Neuron (in vitro differentiated cells): ENCODE results near the gene TBX10.
"Not testable (repeated sequence)": the region's sequence is repeated elsewhere in the genome, so short reads cannot be mapped to it uniquely, and the experiment has no call there.

Source experiments
- H2AFZ ChIP-seq: one replicate; pipeline ENCODE4 v1.6.1; 2013; ENCODE audit warnings: low read depth, mild to moderate bottlenecking, inconsistent platforms, low read length, moderate library complexity
- H3K27me3 ChIP-seq: one replicate; pipeline ENCODE4 v1.6.1; 2013; ENCODE audit warnings: low read length; ENCODE audit not compliant: insufficient read depth
- H3K36me3 ChIP-seq: one replicate; pipeline ENCODE4 v1.6.1; 2013; ENCODE audit warnings: low read length; ENCODE audit not compliant: insufficient read depth
- H3K4me1 ChIP-seq: one replicate; pipeline ENCODE4 v1.6.1; 2013; ENCODE audit warnings: low read length; ENCODE audit not compliant: insufficient read depth
- H3K4me3 ChIP-seq: 2 replicates; pipeline ENCODE4 v1.5.1; 2013; ENCODE audit warnings: mild to moderate bottlenecking, low read length, moderate library complexity
- H3K9me3 ChIP-seq: one replicate; pipeline ENCODE4 v1.6.1; 2013; ENCODE audit warnings: low read length

TBX10 gene

DNA sequence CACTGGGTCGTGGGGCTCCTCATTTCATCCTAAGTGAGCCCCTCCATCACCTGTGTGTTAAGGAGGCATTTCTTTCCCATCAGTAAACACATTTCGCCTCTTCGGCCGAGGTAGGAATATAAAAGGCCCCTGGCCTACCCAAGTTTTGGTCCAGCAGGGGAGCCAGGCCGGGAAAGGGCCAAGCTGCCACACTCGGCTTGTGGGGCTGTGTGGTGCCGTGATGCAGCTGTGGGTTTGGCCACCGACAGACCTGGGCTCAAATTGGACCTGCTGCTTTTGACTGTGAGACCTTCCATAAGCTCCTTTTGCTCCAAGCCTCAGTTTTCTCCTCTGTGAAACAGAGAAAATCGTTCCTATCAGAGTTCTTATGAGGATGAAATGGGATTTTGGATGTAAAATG is 32.1 kb downstream of the TBX10 start:
- H2AFZ ChIP-seq = peak overlapping the region; percentile 48
- H3K9me3 ChIP-seq = no peaks in the 10 kb centered on the region
- H3K4me3 ChIP-seq = peak overlapping the region; percentile 79
- peaks cover 25% of the 10 kb centered on the region for H3K4me1 ChIP-seq
- H3K36me3 ChIP-seq = peaks cover 29% of the 10 kb centered on the region
- no peaks in the 10 kb centered on the region for H3K27me3 ChIP-seq

DNA sequence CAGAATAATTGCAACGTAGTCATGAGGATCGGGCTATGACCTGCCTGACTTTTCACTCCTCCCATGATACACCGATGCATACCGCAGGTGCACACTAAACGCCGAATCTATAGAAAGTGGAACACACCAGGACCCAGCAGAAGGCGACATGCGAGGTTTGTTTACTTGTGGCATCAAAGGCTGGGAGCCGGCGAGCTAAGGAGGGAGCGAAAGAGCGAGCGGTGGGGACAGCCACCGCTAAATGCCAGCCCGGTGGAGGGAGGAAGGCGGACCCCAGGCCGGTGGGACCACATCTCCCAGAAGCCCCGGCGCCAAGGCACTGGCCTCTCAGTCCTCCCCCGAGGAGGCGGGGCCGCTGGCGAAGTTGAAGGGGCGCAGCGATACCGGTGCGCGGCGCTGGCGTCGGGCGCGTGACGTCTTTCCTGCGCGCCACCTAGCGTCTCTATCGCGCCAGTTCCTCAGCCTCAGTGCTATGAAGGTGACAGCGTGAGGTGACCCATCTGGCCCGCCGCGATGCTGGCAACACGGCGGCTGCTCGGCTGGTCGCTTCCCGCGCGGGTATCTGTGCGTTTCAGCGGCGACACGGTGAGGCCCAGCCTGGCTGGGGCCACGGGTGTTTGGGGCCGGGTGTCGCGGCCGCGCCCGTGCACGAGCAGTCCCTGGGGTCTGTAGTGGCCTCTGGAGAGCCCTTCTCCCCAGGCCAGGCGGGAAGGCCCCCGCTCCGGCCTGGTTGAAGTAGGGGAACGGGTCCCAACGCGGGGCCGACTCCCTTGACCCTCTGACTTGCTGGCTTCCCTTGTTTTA is 32.9 kb downstream of the TBX10 start, which contains the start of gene NDUFV1:
NDUFV1 (plus strand) TSS at position 445 of the 804 bp plus-strand sequence; CDS start at position 514, 69 bp downstream.
- Histone ChIP-seq H3K4me1 (peaks cover 25% of the 10 kb centered on the region), H3K36me3 (peaks cover 22% of the 10 kb centered on the region), H3K4me3 (peak within 1 kb of the TSS; percentile 79), H3K27me3 (no peaks in the 10 kb centered on the region), H3K9me3 (no peaks in the 10 kb centered on the region), H2AFZ (peak within 1 kb of the TSS; percentile 48)

DNA sequence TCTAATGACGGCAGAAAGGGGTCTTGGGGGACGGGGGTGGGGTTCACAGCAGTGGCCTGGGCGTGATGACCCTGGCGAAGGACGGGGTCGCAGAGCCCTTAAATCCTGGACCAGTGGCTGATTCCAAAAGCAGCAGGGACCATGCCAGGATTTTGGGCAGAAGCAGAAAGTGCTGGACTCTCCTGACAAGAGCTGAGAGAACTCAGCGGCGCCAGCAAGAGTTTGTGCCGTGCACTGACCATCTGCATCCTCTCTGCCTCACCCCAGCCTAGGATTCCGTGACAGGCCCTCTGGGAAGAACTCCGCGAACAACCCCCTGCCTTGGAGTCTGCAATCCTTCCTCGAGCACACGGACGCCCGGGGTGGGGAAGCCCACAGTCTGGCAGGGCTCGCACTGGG is 33.5 kb downstream of the TBX10 start:
- no peaks in the 10 kb centered on the region for H3K9me3 ChIP-seq
- peaks cover 19% of the 10 kb centered on the region for H3K36me3 ChIP-seq
- peaks cover 25% of the 10 kb centered on the region for H3K4me1 ChIP-seq
- peaks cover under 1% of the 10 kb centered on the region for H3K27me3 ChIP-seq
- H3K4me3 ChIP-seq = peak overlapping the region; percentile 79
- peak overlapping the region; percentile 37 for H2AFZ ChIP-seq

DNA sequence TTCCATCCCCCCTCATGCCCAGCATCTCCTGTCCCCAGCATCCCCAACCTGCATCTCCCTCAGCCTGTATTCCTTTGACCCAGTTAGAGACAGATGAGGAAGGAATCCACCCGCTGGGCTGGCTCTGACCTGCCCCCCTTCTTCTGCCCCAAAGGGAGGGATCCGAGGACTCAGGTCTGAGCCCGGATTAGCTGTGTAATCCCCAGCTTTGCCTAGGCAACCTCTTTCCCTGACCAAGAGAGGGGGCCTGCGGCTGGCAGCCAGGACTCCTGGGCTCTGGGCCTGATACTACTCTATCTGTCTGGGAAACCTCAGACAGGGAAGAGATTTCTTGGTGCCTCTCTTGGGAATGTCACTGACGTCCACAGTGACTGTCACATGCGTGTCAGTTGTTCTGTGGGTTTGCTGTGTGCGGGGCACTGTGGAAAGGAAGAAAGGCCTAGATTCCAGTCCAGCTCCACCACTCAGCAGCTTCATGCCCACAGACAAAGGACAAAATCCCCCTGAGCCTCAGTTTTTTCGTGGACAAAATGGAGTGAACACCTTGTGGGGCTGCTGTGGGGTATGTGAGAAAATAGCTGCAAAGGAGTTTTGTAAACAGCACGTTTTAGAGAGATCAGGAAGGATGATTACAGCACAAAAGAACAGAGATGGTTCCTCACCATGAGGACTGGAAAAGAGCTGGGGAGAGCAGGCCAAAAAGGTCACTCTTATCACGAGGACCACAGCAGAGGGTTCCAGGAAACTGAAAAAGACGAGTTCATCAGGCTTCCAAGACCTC is 34.1 kb downstream of the TBX10 start:
- peaks cover 2% of the 10 kb centered on the region for H3K27me3 ChIP-seq
- no peaks in the 10 kb centered on the region for H3K9me3 ChIP-seq

DNA sequence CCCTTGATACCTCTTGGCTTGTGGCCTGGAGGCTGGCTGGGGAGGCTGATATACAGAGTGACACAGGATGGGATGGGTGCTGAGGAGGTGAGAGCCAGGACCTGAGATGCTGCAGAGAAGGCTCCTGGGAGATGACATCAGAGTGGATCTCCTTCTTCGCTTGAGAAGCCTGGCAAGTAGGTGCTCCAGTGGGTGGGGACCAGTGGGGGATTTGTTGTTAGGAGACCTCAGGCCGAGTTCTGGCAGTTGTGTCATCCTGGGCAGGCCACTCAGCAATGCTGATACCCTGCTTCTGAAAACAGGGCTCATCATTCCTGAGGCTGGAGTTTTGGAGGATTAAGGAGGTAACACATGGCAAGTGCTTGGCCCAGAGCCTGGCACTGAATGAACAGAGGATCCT is 34.7 kb downstream of the TBX10 start:
- Histone ChIP-seq H3K36me3 (peaks cover 9% of the 10 kb centered on the region), H2AFZ (no peak overlapping the region), H3K27me3 (peaks cover 2% of the 10 kb centered on the region), H3K4me3 (no peak overlapping the region), H3K4me1 (peaks cover 25% of the 10 kb centered on the region), H3K9me3 (no peaks in the 10 kb centered on the region)

More for the DNA sequence above, 34.1 kb downstream of the TBX10 start:
- Histone ChIP-seq H3K36me3 (peaks cover 12% of the 10 kb centered on the region), H3K4me3 (no peak overlapping the region), H3K4me1 (peaks cover 25% of the 10 kb centered on the region), H2AFZ (no peak overlapping the region)

DNA sequence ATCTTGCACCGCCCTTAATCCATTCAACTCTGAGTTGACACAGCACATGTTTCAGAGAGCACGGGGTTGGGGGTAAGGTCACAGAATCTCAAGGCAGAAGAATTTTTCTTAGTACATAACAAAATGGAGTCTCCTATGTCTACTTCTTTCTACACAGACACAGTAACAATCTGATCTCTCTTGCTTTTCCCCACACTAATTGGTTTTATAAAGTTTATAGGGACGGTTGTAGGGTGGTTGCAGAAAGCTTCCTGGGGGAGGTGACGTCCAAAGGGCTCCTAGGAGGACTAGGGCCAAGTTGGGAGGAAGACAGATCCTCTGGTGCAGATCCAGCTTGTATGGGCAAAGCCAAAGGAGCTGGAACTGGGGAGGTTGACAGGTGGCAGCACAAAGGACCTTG is 35.4 kb downstream of the TBX10 start:
- H3K36me3 ChIP-seq, H2AFZ ChIP-seq, H3K4me3 ChIP-seq, H3K9me3 ChIP-seq, H3K27me3 ChIP-seq: not testable (repeated sequence)
- H3K4me1 ChIP-seq = peaks cover 25% of the 10 kb centered on the region

DNA sequence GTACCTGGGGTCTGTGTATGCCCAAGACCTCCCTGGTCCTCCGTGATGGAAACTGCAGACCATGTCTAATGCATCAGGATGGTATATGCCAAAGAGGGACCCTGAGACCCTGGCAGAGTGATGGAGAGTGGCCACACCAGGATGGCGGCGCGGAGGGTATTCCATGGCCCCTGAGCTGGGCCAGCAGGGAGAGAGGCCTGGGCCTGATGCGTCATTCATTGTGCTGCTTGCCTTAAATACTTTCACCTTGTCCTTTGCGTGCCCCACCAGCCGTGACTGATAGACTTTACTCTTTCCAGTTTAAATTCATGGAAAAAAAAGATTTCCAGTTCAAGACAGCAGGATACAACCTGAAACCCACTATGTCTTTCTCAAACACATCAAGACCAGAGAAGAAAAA is 38.5 kb downstream of the TBX10 start:
- Histone ChIP-seq H3K4me3 (no peak overlapping the region), H3K4me1 (peaks cover 13% of the 10 kb centered on the region), H3K36me3 (no peaks in the 10 kb centered on the region), H3K27me3 (peaks cover 2% of the 10 kb centered on the region), H3K9me3 (peaks cover 2% of the 10 kb centered on the region), H2AFZ (no peak overlapping the region)

DNA sequence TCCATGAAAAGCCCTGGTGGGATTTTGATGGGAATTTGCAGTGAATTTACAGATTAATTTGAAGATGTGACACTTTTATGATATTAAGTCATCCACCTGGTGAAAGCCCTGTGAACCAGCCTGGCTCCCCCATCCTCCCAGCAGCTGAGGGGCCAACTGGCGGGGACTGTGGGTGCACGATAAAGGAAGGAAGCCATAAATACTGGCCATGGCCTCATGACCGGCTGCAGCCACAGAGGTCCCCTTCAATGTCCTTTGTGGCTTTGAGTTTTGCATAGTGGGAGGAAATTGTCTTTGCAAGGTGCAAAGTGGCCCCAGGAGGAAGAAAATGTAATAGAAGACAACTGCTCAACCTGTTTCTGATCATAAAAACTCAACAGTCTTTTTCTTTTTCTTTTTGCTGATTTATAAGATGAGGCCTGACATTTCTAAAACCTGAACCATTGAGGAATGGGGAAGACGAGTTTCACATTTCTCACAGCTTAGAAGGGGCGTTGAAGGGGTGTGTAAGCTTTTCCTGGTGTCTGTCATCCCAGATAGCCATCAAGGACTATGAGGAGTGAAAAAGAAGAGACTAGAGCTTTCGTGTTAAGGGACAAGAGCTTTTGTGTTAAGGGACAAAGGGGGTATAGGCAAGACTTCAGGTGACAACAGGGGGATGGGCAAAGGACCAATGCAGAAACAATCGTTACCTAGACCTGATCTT is 39.1 kb downstream of the TBX10 start:
- H3K4me3 ChIP-seq = no peak overlapping the region
- peaks cover 2% of the 10 kb centered on the region for H3K9me3 ChIP-seq
- H3K36me3 ChIP-seq = no peaks in the 10 kb centered on the region
- peaks cover 2% of the 10 kb centered on the region for H3K27me3 ChIP-seq
- H3K4me1 ChIP-seq = peaks cover 7% of the 10 kb centered on the region
- no peak overlapping the region for H2AFZ ChIP-seq

DNA sequence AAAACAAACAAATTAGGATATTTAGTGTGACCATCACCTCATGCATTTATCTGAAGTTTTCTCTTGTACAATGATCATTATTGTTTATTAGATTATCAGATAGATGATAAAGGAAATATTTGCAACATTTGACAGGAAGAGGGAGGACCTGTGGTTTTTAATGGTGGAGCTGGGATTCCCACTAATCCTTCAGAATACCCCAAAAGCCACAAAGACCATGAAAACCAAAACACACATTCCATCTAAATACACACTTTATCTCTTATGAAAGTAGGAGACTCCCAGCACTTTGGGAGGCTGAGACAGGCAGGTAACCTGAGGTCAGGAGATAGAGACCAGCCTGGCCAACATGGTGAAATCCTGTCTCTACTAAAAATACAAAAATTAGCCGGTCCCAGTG is 40.4 kb downstream of the TBX10 start:
- peaks cover 2% of the 10 kb centered on the region for H3K9me3 ChIP-seq
- H3K4me3 ChIP-seq = no peak overlapping the region
- H3K36me3 ChIP-seq = no peaks in the 10 kb centered on the region
- peaks cover 2% of the 10 kb centered on the region for H3K27me3 ChIP-seq
- H2AFZ ChIP-seq = no peak overlapping the region
- peaks cover under 1% of the 10 kb centered on the region for H3K4me1 ChIP-seq

DNA sequence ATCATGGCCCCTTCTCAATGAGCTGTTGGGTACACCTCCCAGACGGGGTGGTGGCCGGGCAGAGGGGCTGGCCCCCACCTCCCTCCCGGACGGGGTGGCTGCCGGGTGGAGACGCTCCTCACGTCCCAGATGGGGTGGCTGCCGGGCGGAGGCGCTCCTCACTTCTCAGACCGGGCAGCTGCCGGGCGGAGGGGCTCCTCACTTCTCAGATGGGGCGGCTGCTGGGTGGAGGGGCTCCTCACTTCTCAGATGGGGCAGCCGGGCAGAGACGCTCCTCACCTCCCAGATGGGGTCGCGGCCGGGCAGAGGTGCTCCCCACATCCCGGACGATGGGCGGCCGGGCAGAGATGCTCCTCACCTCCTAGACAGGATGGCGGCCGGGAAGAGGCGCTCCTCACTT is 41.6 kb downstream of the TBX10 start:
- H3K4me1 ChIP-seq, H3K27me3 ChIP-seq, H3K36me3 ChIP-seq, H3K4me3 ChIP-seq, H2AFZ ChIP-seq, H3K9me3 ChIP-seq: not testable (repeated sequence)

DNA sequence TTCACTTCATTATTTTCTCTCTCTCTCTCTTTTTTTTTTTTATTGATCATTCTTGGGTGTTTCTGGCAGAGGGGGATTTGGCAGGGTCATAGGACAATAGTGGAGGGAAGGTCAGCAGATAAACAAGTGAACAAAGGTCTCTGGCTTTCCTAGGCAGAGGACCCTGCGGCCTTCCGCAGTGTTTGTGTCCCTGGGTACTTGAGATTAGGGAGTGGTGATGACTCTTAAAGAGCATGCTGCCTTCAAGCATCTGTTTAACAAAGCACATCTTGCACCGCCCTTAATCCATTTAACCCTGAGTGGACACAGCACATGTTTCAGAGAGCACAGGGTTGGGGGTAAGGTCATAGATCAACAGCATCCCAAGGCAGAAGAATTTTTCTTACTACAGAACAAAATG is 42.1 kb downstream of the TBX10 start:
- H3K4me3 ChIP-seq, H3K4me1 ChIP-seq, H2AFZ ChIP-seq, H3K27me3 ChIP-seq, H3K9me3 ChIP-seq, H3K36me3 ChIP-seq: not testable (repeated sequence)

DNA sequence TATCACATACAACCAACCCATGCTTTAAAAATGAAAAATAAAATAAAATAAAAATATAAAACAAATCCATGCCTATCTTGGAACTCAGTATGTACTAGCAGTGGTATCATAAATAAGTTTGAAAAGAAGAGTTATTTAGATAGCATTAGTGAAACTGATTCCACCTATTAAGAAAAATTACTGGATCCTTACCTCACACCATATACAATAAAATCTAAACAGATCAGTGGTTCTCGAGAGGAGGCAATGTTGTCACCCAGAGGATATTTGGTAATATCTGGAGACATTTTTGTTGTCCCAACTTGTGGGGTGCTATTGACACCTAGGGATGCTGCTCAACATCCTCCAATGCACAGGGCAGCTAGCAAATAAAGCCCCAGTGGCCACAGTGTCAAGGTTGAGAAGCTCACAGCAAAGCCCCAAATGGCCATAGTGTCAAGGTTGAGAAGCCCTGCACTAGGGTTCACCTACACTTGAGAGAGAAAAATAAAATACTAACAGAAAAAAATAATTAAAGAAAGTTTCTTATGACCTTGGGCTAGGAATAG is 42.7 kb downstream of the TBX10 start:
- H3K4me3 ChIP-seq = no peak overlapping the region
- H3K4me1 ChIP-seq = no peaks in the 10 kb centered on the region
- H3K9me3 ChIP-seq = peaks cover 2% of the 10 kb centered on the region
- H3K27me3 ChIP-seq = peaks cover 2% of the 10 kb centered on the region
- no peaks in the 10 kb centered on the region for H3K36me3 ChIP-seq
- H2AFZ ChIP-seq = no peak overlapping the region

DNA sequence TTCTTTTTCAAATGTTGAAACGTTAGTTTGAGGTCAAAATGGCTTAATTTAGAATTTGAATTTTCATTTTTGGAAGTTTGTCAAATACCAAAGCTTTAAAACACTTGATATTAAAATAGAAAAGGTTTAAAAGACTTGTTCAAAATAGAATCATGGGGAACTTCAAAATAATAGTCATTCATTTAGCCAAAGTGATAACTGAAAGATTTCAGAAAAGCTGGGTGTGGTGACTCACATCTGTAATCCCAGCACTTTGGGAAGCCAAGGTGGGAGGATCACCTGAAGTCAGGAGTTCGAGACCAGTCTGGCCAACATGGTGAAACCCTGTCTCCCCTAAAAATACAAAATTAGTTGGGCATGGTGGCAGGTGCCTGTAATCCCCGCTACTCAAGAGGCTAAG is 45.1 kb downstream of the TBX10 start:
- no peak overlapping the region for H3K4me3 ChIP-seq
- peaks cover 2% of the 10 kb centered on the region for H3K9me3 ChIP-seq
- H3K27me3 ChIP-seq = no peaks in the 10 kb centered on the region
- peaks cover 2% of the 10 kb centered on the region for H3K36me3 ChIP-seq
- H3K4me1 ChIP-seq = no peaks in the 10 kb centered on the region
- no peak overlapping the region for H2AFZ ChIP-seq
